Myometrial cell (primary cell): ENCODE data around the gene NUDT10. TPM values are rescaled to one million over a fixed set of nuclear protein-coding genes. Genes with fewer than 3 reads are reported as not detected.

ENCODE experiments used
- total RNA-seq: library from RNA; depleted of rRNA; stranded (reverse); fragments of >200 nt; gene quantifications from 2 replicates; pipeline ENCODE4 v1.2.3, GENCODE V29; 2015

The NUDT10 gene
- 0.86 and 1.9 TPM in 2 replicates for total RNA-seq

DNA sequence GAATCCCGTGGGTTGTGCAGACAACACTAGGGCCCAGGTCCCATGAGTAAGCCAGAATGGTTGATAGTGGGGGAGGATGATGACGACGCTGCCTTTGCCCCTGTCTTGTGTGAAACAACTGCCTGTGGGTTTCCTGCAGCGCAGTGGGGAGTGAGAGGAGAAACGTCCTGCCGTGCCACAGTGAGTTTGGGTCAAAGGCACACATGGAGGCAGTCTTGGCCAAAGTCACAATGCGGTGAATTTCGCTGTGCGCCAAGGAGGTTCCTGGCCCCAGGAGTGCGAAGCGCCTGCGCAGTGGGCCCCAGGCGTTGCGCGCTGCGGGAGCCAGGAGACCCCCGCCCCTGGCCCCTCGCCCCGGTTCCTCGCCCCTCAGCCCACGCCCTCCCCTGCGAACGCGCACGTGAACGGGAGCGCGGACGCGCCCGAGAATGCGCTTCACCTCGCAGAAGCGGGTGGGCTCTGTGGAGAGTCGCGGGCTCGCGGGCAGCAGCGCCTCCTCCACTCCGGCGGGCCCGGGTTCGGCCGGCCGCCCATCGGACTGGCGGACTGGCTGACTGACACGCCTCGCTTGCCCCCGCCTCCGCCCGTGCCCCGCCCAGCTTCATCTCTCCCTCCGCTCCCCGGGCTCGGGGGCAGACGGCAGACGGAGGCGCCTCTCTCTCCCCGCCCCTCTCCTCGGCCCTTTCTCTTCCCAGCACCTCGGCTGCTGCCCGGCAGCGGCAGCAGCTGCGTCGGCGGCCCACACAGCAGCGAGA, at the start of gene NUDT10:
NUDT10 (plus strand) TSS at position 635 of the 755 bp plus-strand sequence. CDS start 144 bp downstream, outside the sequence.

Other genes with a start within 250 kb of the NUDT10 start
- gene NUDT11, start 163.8 kb downstream of the NUDT10 start, total RNA-seq: 10.1 and 13.0 TPM in 2 replicates